ACC112 (cell line): ENCODE measurements around the gene ATP6V1B1.

Source experiments
- H2AFZ ChIP-seq: fragments of 200-600 bp; sonication (generic); one replicate; pipeline ENCODE4 v1.6.0; 2017; ENCODE audit warnings: antibody characterized with exemption, low read length; ENCODE audit not compliant: unreplicated experiment
- H3K27ac ChIP-seq: fragments of 200-600 bp; sonication (generic); 2 replicates; pipeline ENCODE4 v1.5.1; 2014; ENCODE audit warnings: low read depth, mild to moderate bottlenecking, antibody characterized with exemption, low read length, moderate library complexity
- H3K27me3 ChIP-seq: fragments of 200-600 bp; sonication (generic); 2 replicates; pipeline ENCODE4 v1.6.1; 2014; ENCODE audit warnings: mild to moderate bottlenecking, antibody characterized with exemption, low read length, moderate library complexity, mixed read lengths; ENCODE audit not compliant: insufficient read depth
- H3K36me3 ChIP-seq: fragments of 200-600 bp; sonication (generic); 2 replicates; pipeline ENCODE4 v1.6.1; 2016; ENCODE audit warnings: mild to moderate bottlenecking, antibody characterized with exemption, low read length, moderate library complexity, mixed read lengths; ENCODE audit not compliant: insufficient read depth
- H3K4me1 ChIP-seq: fragments of 200-600 bp; sonication (generic); one replicate; pipeline ENCODE4 v1.6.1; 2016; ENCODE audit warnings: low read length, mixed read lengths; ENCODE audit not compliant: insufficient read depth, unreplicated experiment, control insufficient read depth
- H3K4me3 ChIP-seq: fragments of 200-600 bp; sonication (generic); 2 replicates; pipeline ENCODE4 v1.5.1; 2014; ENCODE audit warnings: mild to moderate bottlenecking, low read depth, low read length
- H3K79me2 ChIP-seq: fragments of 200-600 bp; sonication (generic); one replicate; pipeline ENCODE4 v1.6.0; 2016; ENCODE audit warnings: low read length; ENCODE audit not compliant: control insufficient read depth, unreplicated experiment, insufficient read depth

ATP6V1B1 gene

GRCh38 chr2:70930371-70931329 lies 5.0 kb upstream of the ATP6V1B1 start:
- Histone ChIP-seq H3K79me2 (no peaks in the 10 kb centered on the region), H2AFZ (no peak overlapping the region), H3K36me3 (no peaks in the 10 kb centered on the region), H3K4me1 (no peaks in the 10 kb centered on the region), H3K27me3 (no peaks in the 10 kb centered on the region), H3K4me3 (no peak overlapping the region), H3K27ac (no peak overlapping the region)

GRCh38 chr2:70931376-70932000 lies 4.2 kb upstream of the ATP6V1B1 start:
- Histone ChIP-seq H2AFZ (no peak overlapping the region), H3K27ac (no peak overlapping the region), H3K4me1 (no peaks in the 10 kb centered on the region), H3K36me3 (no peaks in the 10 kb centered on the region), H3K4me3 (no peak overlapping the region), H3K27me3 (no peaks in the 10 kb centered on the region), H3K79me2 (no peaks in the 10 kb centered on the region)

- no peak overlapping the region for H3K4me3 ChIP-seq
- no peaks in the 10 kb centered on the region for H3K79me2 ChIP-seq
- H2AFZ ChIP-seq, result no peak overlapping the region
- H3K27ac ChIP-seq, result no peak overlapping the region
- no peaks in the 10 kb centered on the region for H3K27me3 ChIP-seq
- H3K4me1 ChIP-seq, result no peaks in the 10 kb centered on the region
- no peaks in the 10 kb centered on the region for H3K36me3 ChIP-seq
These were observed 3.0 kb upstream of the ATP6V1B1 start for GRCh38 chr2:70932631-70933230.

GRCh38 chr2:70934981-70935380 lies 719 bp upstream of the ATP6V1B1 start:
- Histone ChIP-seq H3K79me2 (no peaks in the 10 kb centered on the region), H3K27ac (no peak overlapping the region), H3K4me1 (no peaks in the 10 kb centered on the region), H3K36me3 (no peaks in the 10 kb centered on the region), H3K27me3 (no peaks in the 10 kb centered on the region), H3K4me3 (no peak overlapping the region), H2AFZ (no peak overlapping the region)

- H3K4me1 ChIP-seq, result no peaks in the 10 kb centered on the region
- no peak overlapping the region for H3K4me3 ChIP-seq
- no peak overlapping the region for H3K27ac ChIP-seq
- no peaks in the 10 kb centered on the region for H3K36me3 ChIP-seq
- H3K79me2 ChIP-seq, result no peaks in the 10 kb centered on the region
- no peaks in the 10 kb centered on the region for H3K27me3 ChIP-seq
- H2AFZ ChIP-seq, result no peak overlapping the region
These were observed 672 bp downstream of the ATP6V1B1 start for GRCh38 chr2:70936165-70936978.

- H2AFZ ChIP-seq, result no peak overlapping the region
These were observed 1.5 kb downstream of the ATP6V1B1 start for GRCh38 chr2:70936979-70937811.

GRCh38 chr2:70937866-70938585 lies 2.3 kb downstream of the ATP6V1B1 start:
- no peaks in the 10 kb centered on the region for H3K27me3 ChIP-seq
- H3K36me3 ChIP-seq, result no peaks in the 10 kb centered on the region
- no peak overlapping the region for H3K27ac ChIP-seq
- no peaks in the 10 kb centered on the region for H3K4me1 ChIP-seq
- H3K79me2 ChIP-seq, result no peaks in the 10 kb centered on the region
- no peak overlapping the region for H3K4me3 ChIP-seq
- no peak overlapping the region for H2AFZ ChIP-seq

More at GRCh38 chr2:70936979-70937811, 1.5 kb downstream of the ATP6V1B1 start:
- Histone ChIP-seq H3K36me3 (no peaks in the 10 kb centered on the region), H3K27me3 (no peaks in the 10 kb centered on the region), H3K4me1 (no peaks in the 10 kb centered on the region), H3K79me2 (no peaks in the 10 kb centered on the region), H3K27ac (no peak overlapping the region), H3K4me3 (no peak overlapping the region)

- Histone ChIP-seq H3K27ac (no peak overlapping the region), H3K36me3 (no peaks in the 10 kb centered on the region), H3K79me2 (no peaks in the 10 kb centered on the region), H2AFZ (no peak overlapping the region), H3K27me3 (no peaks in the 10 kb centered on the region), H3K4me1 (no peaks in the 10 kb centered on the region), H3K4me3 (no peak overlapping the region)
These were observed 2.9 kb downstream of the ATP6V1B1 start for GRCh38 chr2:70938586-70938950.

GRCh38 chr2:70939001-70939838 lies 3.5 kb downstream of the ATP6V1B1 start:
- Histone ChIP-seq H2AFZ (no peak overlapping the region), H3K36me3 (no peaks in the 10 kb centered on the region), H3K79me2 (no peaks in the 10 kb centered on the region), H3K27ac (no peak overlapping the region), H3K4me1 (no peaks in the 10 kb centered on the region), H3K27me3 (no peaks in the 10 kb centered on the region), H3K4me3 (no peak overlapping the region)
